ENCODE measurements around the gene ACVR2B. TPM values are rescaled to one million over a fixed set of nuclear protein-coding genes. Genes with fewer than 3 reads are reported as not detected.

Gene ACVR2B
- total RNA-seq, 2 experiments from 2014 or later = 7.2 to 7.8 TPM

DNA sequence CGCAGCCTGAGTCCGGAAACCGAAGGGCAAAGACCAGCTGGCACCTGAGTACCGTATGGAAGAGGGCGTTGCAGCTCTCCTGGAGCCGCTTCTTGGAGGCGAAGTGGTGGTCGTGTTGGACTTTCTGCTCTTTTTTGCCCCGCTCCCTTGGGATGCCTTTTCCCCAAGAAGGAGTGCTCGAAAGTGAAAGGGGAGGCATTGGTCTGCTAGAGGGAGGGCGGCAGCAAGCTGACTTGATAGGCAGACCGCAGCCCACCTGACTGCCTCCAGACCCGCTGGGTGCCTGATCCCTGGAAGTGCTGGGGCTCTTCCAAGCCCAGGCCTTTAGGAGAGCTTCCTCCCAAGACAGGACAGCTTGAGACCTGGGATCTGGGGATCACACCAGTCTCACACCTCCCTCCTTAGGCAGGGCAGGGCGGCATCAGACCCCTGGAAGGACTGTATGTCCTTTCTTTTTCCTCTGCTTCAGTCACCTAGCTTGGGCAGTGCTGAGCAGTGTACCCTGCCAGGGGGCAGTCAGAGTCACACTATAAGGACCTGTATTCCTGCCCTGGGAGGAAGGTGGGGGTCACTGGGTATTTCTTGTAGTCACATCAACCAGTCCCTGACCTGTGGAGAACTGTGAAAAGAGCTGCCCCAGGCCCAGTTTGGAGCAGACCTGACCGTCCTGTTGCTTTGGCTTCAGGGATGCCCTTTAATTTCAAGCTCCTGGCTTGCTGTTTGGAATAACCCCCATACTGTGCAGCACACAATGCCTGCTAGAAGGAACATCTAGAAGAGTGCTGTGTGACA is 2.1 kb downstream of the ACVR2B start:
- H3K4me3 ChIP-seq (ENCODE audit: low read depth, low read length, poor library complexity, severe bottlenecking) = peak overlapping the region; percentile 72
- no peaks in the 10 kb centered on the region for H3K9me2 ChIP-seq (ENCODE audit: insufficient read depth, low read length)
- POLR2A ChIA-PET = interaction anchor here (0.9 to 1.2 kb wide), 3 partner anchors 9 to 41 kb away, joined by 3 read pairs; no protein-coding TSS in a partner anchor
- TF ChIP-seq, protein P1, sequence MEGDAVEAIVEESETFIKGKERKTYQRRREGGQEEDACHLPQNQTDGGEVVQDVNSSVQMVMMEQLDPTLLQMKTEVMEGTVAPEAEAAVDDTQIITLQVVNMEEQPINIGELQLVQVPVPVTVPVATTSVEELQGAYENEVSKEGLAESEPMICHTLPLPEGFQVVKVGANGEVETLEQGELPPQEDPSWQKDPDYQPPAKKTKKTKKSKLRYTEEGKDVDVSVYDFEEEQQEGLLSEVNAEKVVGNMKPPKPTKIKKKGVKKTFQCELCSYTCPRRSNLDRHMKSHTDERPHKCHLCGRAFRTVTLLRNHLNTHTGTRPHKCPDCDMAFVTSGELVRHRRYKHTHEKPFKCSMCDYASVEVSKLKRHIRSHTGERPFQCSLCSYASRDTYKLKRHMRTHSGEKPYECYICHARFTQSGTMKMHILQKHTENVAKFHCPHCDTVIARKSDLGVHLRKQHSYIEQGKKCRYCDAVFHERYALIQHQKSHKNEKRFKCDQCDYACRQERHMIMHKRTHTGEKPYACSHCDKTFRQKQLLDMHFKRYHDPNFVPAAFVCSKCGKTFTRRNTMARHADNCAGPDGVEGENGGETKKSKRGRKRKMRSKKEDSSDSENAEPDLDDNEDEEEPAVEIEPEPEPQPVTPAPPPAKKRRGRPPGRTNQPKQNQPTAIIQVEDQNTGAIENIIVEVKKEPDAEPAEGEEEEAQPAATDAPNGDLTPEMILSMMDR (conservative IDR thresholded peaks at IDR 0.05; ENCODE audit: low read length) = no peak
- no peak for TF ChIP-seq EZH2phosphoT487 (IDR thresholded peaks at IDR 0.05; ENCODE audit: borderline replicate concordance, low read depth, low read length)
- H3K4me2 ChIP-seq (ENCODE audit: low read length) = peak overlapping the region; percentile 94
- no peaks in the 10 kb centered on the region for H4K20me1 ChIP-seq (ENCODE audit: insufficient read depth, low read length)
- BruUV-seq (replicated peaks) = no TSS peak
- H3K4me1 ChIP-seq (ENCODE audit: insufficient read depth, low read length, poor library complexity, severe bottlenecking) = no peaks in the 10 kb centered on the region
- H3K27ac ChIP-seq (ENCODE audit: low read depth, low read length, poor library complexity, severe bottlenecking) = no peak overlapping the region
- CTCF ChIA-PET (ENCODE audit: unreplicated experiment) = no interaction called here
- no peak for DNase-seq (ENCODE audit: low spot score)
- H3K79me2 ChIP-seq (ENCODE audit: insufficient read depth, low read depth, low read length) = no peaks in the 10 kb centered on the region
- H3K36me3 ChIP-seq (ENCODE audit: insufficient read depth, low read length) = no peaks in the 10 kb centered on the region
- no peak overlapping the region; the same call in 1 of the 2 replicates for H2AFZ ChIP-seq (ENCODE audit: low read length)
- intact Hi-C loops (cut with micrococcal nuclease; ENCODE audit: unreplicated experiment) = no loop called here
- no peaks in the 10 kb centered on the region for H3K9me3 ChIP-seq (ENCODE audit: low read length)

DNA sequence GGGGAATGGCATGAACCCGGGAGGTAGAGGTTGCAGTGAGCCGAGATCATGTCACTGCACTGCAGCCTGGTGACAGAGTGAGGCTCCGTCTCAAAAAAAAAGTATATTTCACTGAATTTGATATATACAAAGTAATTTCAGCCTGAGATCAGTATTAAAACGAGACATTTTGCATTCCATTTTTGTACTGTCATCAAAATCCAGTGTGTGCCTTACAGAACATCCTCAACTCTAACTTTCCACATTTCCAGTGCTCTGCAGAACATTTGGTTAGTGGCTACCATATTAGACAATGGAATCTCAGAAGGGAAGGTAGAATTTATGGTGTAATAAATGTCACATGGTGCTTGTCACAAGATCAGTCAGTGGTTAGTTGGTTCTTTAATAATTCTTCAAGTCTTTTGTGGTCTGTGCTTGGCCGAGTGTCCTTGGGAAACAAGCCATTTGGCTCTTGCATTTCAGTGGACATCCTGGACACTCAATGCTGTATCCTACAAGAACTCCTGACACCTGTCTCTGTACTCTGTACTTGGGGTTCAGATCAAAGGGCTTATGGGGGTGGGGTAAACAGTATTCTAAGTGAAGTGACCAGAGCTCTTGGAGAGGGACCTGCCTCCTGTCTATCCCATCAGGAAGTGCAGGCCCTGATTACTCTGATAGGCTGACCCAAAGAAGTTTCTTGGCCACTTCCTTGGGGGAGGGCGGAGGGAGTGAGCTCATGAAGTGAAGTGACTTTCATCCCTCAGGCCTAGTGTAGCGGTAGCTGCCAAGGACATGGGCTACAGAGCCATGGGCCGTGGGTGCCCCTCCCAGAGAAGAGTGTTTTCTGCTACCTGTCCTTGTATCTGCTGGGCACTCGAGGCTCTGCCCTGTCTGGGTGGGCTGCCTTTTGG is 3.7 kb downstream of the ACVR2B start:
- H2AFZ ChIP-seq (ENCODE audit: low read length) = no peak overlapping the region
- H3K4me2 ChIP-seq (ENCODE audit: low read length) = no peak overlapping the region
- ChIA-PET POLR2A (interaction anchor here (0.7 kb wide), 1 partner anchor 886 kb away, joined by 3 read pairs; no protein-coding TSS in a partner anchor), CTCF (ENCODE audit: unreplicated experiment) (interaction anchor here (0.6 kb wide), 1 partner anchor 58 kb away, joined by 3 read pairs; no protein-coding TSS in a partner anchor)
- no TSS peak for BruUV-seq (replicated peaks)
- no peaks in the 10 kb centered on the region for H3K9me3 ChIP-seq (ENCODE audit: low read length)
- no peak overlapping the region for H3K27ac ChIP-seq (ENCODE audit: low read depth, low read length, poor library complexity, severe bottlenecking)
- no peak for DNase-seq (ENCODE audit: low spot score)
- no peak overlapping the region for H3K4me3 ChIP-seq (ENCODE audit: low read depth, low read length, poor library complexity, severe bottlenecking)
- no peaks in the 10 kb centered on the region for H3K4me1 ChIP-seq (ENCODE audit: insufficient read depth, low read length, poor library complexity, severe bottlenecking)
- H3K9me2 ChIP-seq (ENCODE audit: insufficient read depth, low read length) = no peaks in the 10 kb centered on the region
- no peaks in the 10 kb centered on the region for H3K79me2 ChIP-seq (ENCODE audit: insufficient read depth, low read depth, low read length)
- no peaks in the 10 kb centered on the region for H3K36me3 ChIP-seq (ENCODE audit: insufficient read depth, low read length)
- H4K20me1 ChIP-seq (ENCODE audit: insufficient read depth, low read length) = no peaks in the 10 kb centered on the region
- intact Hi-C loops (cut with micrococcal nuclease; ENCODE audit: unreplicated experiment) = no loop called here
- TF ChIP-seq, protein P1 (conservative IDR thresholded peaks at IDR 0.05; ENCODE audit: low read length) = no peak
- no peak for TF ChIP-seq EZH2phosphoT487 (IDR thresholded peaks at IDR 0.05; ENCODE audit: borderline replicate concordance, low read depth, low read length)
